Measurements from ENCODE around the gene UBL7.

Gene UBL7

DNA sequence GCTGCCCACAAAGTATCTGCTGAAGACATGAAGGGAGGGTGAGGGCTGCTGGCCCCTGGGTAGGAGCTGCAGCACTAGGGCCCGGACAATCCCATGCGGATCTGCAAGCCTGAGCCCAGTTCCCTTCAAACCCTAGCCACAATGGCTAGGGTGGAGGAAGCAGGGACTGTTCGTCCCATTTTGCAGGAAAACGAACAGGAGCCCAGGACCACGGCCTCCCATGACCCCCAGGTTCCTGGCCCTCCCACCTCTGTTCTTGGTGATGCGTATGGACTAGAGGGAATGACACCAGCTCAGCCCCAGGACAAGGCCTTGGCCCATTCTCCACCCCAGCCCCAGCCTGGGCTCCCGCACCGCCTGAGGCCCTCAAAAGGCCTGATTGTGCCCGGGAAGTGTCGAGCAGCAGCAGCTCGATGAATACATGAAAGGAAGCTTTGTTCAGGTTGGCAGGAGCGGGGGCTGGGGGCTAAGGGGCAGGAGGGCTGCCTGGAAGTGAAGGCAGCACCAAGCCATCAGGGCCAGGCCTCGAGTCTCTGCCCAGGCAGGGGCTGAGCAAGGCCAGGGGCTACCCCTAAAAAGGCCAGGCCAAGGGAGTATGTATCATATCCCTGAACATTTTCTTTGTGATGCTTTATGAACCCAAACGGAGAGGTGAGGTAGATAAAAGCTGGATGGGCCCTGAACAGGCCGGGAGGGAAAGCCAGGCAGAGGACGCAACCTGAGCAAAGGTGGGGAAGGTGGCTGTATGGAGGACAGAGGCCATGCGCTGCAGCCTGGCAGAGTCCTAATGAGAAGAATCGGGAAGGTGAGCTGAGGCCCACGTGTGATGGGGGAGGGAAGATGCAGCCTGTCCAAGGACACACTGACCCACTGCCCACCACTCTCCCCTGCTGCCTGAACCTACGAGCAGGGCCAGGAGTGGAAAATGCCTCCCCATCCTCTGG lies 39.4 kb downstream of the UBL7 start:
- DNase-seq, result no peak

DNA sequence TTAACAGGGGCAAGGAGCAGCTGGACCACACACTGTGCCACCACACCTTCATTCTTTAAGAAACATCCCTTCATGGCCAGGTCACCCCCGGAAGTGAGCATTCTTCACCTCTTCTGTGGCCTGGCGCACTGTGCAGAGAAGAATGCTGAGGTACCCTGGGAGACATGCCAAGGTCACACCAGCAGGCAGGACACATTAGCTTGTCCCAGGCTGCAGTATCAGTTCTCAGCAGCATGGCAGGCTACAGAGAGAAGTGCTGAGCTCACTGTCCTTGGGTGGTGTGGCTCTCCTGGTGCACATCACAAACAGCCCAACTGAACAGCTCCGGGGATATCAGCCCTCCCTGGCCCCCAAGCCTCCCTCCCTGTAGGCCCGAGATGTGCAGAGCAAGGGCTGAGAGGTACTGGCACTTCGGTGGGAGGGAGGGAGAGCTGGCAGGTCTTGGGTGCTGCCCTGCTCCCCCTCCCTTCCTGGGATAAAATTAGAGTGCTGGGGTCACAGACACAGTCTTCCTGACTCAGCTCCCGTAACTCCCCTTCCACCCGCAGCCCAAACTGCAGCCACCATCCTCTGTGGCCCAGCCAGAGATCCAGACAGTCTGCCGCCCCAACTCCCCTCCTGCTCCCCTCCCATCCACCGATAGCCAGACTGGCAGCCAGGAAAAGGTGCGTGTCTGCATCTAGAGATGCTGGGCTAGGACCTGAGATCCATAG lies 40.6 kb downstream of the UBL7 start:
- no peak for DNase-seq

DNA sequence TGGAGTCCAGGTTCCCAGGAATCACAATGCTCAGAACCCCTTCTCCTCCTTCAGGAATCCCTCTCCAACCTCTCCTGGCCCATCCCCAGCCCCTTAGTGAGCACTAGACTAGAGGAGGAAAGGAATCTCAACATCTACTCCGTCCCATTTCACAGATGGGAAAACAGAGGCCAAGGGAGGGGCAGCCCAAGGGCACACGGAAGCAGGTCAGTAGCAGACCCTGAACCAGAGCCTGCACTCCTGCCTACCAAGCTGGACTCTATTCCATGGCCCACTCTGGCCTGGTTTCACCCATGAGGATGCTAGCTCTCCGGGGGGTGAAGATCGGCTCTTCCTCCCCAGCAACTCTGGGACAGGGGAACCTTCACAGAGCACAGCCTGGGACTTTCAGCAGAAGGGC lies 41.5 kb downstream of the UBL7 start:
- DNase-seq, result no peak

DNA sequence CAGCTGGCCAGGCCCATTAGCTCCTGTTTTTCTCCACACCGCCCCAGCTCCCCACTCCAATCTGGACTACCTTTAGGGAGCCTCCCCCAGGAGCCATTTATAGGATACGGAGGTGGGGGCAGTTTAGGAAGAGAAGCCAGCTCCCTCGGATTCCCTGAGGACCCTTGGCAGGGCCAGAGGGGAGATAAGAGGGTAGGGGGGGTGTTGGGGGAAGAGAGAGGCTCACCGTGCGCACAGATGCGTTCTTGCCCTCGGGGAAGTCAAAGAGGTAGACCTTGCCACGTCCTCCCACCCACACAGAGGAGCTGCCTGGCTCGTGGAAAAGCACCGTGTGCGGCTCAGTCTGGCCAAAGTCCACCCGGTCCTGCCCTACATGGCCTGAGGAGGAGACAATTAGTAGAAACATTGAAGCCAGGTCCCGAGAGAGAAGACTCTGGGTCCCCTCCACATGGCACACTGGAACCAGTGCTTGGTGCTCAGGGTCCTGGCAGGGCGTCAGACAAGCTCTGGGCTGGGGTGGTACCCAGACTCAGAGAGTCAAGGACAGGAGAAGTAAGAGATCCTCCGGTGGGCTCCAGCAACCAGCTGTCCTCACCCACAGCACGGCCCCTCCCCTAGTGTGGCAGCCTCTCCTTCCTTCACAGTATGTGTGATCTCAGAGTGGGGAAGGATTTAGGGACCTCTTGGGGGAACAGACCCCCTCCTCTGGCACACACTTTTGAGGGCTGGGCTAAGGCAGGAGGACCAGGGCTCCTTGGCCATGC lies 42.2 kb downstream of the UBL7 start:
- no peak for DNase-seq

DNA sequence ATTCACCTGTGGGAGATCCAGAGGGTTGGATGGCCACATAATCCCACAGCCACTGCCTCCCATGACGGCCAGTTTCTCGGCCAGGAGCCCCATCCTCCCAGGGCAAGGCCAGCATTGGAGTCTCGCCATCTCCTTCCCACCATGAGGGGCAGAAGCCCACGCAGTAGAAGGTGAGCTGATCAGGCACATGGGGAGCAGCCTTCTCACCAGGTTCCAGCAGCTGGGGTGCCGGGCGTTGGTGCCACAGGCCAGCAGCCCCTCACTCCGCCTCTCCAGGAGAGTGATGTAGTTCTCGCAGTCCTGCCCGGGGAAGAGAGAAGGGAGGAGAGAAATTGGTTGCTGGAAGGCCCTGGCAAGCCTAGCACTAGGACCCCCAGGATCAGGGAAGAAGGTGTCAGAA lies 43.3 kb downstream of the UBL7 start:
- DNase-seq, result no peak

DNA sequence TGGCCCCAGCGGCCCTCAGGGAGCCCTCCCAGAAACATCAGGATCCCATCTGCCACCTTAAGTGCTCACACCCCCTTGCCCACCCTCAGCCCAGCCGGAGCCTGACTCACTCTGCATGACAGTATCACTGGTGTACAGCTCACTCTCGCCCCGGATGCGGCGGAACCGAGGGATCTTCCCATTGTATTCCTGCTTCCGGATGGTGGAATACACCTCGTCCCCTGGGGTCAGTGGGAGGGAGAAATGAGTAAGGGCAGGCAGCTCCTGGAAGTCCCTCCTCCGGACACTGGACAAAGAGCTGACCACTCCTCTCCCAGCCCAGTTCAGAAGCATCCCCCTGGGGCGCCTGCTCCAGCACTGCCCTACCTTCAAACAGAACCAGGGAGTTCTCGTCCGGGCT lies 43.7 kb downstream of the UBL7 start:
- no peak for DNase-seq

DNA sequence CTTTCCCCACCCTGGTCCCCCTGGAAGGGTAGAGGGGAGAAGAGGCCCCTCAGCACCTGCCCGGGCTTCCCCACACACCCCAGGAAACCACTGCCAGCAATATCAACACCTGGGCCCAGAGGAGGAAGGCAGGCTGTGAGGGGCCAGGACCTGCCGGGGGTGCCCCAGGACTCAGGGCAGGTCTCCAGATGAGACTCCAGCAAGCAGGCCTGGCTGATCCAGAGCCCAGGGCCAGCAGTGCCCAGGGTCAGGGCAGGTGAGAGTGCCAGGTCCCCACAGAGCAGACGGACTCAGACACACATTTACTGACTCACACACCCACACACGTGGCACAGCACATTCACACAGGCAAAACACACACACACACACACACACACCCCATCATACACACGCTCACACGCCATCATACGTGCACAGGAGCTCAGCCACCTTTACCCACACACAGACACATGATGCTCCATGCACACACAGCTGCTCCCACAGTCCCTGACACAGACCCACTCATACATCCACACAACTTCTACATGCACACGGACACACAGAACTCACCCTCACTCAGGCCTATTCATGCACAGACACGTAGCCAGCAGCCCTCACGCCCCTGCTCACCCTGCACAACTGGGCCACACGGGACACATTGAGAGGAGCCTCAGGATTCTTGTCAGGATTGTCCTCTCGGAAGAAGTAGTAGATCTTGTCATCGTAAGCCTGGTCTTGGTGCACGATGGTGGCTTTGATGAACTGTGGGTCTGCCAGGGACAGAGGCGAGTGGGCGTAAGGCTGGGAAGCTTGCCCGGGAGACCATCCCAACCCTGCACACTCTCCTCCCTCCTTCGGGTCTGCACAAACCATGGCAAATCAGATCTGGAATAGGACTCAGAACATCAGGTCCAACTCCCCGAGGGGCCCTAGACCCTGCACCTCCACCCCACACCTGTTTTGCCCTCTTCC lies 44.7 kb downstream of the UBL7 start:
- DNase-seq, result no peak

DNA sequence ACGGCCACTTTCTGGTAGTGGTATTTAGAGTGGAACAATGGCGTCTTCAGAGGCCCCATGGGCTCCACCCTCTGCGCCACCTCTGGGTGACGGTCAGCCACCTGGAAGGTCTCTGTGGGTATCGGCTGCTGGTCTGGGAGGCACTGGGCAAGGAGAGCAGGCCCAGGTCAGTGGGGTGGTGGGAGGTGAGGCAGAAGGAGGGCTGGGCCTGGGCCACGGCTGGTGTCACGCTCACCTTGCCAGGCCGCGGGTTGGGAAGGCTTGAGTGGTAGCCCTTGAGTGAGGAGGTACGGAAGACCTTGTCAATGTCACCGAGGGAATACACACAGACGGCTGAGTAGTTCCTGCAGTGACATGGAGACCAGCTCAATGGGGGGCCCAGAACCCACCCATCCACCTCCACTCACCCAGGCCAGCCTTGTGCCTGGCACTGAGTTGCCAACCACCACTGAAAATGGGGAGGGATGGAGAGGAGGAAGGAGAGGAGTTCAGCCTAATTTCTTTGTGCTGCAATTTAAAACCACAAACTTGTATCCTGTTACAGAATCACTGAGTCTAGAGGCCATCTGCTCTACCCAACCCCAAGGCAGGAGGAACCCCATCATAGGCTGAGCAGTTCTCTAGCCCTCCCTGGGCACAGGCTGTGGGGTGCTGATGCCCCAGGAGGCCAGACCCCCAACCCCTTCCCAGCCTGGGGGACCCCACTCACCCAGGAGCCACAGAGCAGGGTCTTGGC lies 46.2 kb downstream of the UBL7 start:
- no peak for DNase-seq

DNA sequence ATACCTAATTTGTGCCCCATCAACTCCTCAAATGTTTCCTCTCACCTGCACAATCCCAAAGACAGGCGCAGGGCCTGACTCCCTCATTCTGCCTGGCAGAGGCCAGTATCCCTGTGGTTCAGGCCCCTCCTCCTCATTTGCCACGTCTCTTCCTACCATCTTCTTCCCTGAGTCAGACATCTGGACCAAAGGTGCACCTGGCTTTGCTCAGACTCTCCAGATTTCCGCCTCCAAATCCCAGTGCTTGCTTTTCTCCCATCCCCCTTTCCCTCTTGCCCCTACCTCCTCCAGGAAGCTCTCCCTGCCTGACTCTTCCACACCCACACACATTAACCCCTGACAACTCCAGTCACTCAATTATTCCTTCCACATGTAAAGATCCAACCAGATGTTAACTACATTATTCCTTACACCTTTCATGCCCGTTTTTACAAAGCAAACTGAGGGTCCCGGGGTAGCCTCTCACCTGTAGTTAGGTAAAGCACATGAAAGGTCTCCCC lies 46.8 kb downstream of the UBL7 start:
- DNase-seq, result no peak

DNA sequence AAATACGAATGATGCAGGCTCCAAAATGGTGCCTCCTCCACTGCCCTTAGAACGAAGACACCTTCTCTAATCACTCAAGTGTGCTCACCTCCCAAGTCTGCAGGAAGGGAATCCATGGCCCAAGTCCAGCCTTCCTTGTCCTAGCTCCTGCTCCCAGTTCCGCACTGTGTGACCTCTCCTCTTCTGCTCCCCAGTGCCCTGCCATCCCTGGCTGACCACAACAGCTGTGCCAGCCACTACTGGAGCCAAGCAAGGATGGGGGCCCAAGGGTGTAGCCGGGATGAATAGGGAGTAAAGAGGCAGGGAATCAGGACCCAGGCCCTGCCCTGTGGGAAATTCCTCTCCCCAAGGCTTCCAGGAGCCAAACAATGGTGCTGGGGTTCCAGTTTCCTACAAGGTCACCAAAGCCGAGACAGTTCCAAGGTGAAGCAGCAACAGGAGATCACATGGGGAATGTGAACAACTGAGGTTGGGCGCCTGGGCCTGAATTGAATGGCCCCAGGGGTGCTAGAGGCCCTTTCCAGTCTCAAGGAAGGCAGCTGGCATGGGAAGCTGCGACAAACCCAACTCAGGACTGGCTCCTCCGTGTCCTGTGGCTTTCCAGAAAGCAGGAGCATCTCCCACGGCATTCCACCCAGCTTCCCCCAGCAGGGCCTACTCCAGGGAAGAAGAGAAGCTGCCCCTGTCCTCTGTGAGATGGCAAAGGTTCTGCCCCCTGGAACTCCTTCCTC lies 47.4 kb downstream of the UBL7 start:
- no peak for DNase-seq

DNA sequence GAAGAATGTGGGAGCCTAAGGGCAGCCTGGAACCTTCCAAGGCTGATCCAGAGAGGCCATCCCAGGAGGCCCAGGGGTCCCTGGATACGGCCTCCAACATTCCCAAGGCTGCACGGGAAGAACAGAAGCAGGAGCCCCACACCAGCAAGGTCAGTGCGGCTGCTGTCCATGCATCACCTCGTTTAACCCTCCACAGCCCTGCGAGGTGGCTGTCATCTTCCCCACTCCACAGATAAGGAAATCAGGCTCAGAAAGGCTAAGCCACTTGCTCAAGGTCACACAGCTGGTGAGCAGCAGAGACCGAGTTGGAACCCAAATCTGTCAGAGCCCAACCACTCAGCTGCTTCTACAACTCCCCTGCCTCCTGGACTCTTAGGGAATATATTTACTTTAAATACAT lies 48.8 kb downstream of the UBL7 start:
- no peak for DNase-seq

DNA sequence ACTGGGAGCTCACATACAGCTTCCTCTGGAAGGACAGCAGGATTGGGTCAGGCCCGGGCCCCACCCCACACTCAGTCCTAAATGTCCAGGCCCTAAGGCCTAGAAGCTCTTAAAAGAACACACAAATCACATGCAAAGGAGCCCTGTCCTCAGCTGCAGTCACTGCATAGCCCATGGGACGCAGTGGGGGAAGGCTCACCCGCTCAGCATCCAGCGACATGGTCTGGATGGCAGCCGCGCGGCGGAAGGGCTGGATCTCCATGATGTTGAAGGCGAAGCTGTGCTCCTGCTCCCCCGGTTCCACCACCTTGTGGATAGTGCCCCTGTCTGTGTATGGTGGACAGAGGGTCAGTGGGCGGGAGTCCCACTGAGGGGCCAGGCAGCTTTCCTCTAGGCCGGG lies 49.3 kb downstream of the UBL7 start:
- no peak for DNase-seq

DNA sequence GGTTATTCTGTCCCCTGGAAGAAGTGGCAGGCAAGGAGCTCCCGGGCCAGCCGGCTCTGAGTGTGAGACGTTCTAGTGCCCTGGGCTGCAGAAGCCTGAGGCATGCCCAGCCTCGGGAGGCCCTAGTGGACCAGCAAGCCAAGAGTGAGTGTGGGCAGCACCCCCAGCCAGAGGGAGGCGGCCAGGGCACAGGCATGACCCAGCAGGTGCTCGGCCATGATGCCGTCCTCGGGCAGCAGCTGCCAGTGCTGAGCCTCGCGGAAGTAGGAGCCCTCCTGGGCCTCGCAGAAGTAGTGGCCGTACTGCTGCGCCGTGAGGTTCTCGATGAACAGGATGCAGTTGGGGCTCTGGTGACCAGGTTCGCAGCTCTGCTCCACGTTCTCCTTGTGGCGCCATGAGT lies 50.5 kb downstream of the UBL7 start:
- DNase-seq, result no peak

DNA sequence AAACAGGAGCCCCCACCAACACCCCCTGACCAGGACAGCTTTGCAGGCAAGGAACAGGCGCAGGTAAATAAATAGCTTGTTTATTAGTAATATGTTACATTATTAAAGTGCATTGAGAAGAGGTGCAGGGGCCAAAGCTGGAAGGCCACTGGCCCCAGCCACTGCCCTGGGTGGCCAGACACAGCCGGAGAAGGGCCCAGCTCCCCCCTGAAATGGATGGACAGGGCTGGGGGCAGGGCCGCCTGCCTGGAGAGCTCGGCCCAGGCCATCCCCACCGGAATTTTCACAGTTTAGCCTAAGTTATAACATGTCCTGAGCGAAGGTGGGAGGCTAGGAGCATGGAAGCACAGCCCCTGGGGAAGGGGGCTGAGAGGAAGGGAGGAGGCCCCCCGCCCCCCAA lies 51.7 kb downstream of the UBL7 start:
- DNase-seq, result no peak

DNA sequence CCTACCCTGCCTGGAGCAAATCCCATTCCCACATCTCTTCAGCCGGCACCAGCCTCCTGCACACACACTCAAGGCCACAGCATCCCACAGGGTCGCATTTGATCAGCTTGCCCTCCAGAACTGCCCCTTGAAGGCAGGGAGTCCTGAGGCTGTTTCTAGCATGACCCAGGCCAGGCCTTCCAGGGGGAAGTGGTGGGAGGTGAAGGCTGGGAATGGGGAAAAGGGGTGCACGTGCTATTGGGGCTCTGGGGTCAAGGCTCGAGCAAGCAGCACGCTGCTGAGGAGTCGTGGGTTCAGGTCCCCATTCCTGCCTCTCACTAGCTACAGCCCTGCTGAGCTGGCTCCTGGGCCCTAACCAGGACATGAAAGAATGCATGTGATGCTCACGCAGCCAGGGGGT lies 52.1 kb downstream of the UBL7 start:
- no peak for DNase-seq

DNA sequence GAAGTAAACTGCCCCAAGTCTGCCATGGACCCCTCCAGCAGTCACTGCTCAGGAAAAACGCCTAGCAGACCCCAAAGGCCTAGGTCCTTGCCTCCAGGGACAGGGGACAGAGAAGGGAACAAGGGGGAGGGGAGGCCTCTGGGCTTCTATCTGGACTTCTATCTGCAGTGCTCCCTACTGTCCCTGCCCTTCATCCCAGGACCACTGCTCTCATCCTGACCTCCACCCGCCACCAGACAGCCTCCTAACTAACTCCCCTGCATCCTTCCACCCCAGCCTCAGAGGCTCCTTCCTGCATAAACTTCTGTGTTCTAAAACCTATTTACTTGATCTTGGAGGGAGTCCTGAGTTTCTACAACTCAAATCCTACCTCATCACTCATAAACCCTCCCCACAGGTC lies 52.6 kb downstream of the UBL7 start:
- no peak for DNase-seq

DNA sequence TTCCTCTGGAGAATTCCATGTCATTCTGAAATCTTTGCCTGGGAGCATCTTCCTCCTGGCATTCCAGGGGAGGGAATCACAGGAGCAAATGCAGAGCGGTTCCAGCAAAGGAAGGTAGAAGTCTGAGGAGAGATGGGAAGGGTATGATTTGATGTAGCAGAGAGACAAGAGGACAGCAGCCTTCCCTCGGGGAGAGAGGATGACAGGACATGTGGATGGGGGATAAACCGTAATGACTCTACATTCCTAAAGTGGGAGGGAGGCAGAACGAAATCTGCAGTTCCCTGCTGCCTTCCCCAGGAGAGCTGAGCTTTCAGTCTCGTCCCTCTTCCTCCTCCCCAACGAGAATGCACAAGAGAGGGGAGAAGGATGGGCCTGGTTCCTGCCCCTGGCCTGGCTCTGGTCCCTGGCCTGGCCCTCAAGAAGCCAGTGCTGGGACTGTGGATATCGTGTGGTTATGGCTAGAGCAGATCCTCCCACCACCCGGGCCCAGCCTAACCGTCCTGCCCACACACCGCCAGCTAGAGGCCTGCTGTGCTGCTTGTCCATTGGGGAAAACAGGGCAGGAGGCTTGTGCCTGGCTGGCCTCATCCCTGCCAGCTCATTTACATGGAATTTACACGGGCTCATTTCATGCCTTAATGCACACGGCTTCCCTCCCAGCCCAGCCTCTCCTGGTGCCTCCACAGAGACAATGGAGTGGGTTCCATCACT lies 53.8 kb downstream of the UBL7 start:
- DNase-seq, result no peak

DNA sequence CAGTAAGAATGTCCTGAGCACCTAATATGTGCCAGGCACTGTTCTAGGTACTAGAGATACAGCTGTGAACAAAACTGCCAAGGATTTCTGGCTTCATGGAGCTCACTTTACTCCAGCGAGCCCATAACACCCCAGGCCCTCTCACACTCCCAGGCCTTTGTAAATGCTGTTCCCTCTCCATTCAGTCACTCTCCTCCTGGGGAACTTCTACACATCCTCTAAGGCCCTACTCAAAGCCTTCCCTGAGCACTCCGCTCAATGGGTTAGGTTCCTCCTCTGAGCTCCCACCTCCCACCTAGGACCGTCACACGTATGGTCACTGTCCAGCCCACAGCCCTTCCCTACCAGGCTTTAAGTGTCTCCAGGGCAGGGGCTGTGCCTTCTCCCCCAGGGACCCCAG lies 54.4 kb downstream of the UBL7 start:
- no peak for DNase-seq

DNA sequence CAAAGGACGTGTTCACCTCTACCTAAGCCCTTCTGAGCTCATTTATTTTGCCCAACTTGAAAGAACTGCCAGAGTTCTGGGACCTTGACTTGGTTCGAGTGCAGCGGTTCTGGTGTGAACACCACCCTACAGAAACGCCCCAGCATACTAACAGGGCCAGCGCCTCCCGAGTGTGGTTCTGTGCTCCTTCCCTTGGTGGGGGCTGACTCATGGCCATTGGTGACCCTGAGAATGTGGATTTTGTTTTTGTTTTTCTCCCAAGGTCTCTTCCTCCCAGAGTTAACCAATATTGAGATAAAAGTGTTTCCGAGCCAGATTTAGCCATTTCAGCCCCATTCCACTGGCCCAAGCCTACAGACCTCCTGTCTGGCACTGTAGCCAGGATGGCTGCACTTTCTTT lies 55.1 kb downstream of the UBL7 start:
- DNase-seq, result no peak

DNA sequence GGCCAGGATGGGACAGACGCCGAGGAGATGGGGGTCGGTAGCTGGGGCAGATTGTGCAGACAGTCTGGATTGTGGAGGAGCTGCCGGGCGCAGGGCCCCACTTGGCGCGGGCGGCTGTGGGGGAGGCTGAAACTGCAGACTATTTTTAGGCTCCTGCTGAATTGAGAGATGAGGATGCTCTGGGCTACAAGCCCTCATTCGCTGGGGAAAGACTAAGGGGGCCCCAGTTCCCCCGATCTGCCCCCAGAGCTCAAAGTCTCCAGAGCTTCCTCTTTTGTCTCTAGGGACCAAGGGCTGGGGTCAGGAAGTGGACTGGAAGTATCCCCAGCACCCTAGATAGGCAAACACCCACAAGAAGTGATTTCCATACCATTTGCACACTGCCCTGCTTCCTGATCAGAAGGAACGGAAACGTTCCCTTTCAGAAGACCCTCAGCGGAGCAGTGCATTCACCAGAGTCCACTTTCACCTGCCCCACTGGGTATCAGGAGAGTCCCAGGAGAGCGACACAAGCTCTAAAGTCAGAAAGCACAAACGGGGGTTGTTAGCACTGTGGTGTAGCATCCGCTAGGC lies 56.9 kb downstream of the UBL7 start:
- DNase-seq, result no peak

Data from stimulated activated CD4-positive, alpha-beta T cell treated with anti-CD3 and anti-CD28 coated beads, Interleukin-1b, Interleukin-23, amount 100 ng/mL, for 48 hours (primary cell).